ENCODE data around the gene NPTN.

DNA sequence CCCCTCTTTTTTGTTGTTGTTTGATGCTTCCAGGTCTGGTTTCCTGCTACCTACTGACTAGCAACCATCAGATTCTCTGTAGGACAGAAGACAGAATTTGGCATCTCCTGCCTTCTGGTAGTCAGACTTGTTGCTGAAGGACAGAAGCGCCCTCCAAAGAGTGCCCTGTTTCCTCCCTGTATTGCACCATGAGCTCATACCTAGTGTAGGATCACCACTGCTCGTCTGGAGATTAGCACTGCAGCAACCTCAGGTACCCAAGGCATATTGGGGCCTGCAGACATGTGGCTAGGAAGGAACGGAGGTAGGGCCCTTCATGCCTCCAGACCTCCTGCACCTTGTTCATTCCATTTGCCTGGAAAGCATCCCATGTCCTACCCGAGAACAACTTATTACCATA is 78.1 kb downstream of the NPTN start:
- TF ChIP-seq CTCF (IDR thresholded peaks at IDR 0.05; ENCODE audit: insufficient read depth, low read length, poor library complexity, severe bottlenecking), result no peak
- TF ChIP-seq EZH2phosphoT487 (conservative IDR thresholded peaks at IDR 0.05; ENCODE audit: low read length), result no peak

Measured in SU-DHL-6 (cell line).